ENCODE measurements around the gene DERL3. TPM values are rescaled to one million over a fixed set of nuclear protein-coding genes. Genes with fewer than 3 reads are reported as not detected.
A peak's percentile ranks its signal among the peaks of the same experiment; 100 is the strongest.

DERL3 gene
- total RNA-seq (2021), result 1.5 and 2.0 TPM in 2 replicates
- Bru-seq, nascent RNA, result percentile 30 among the genes with signal in this experiment
- percentile 34 among the genes with signal in this experiment for BruChase-seq, experiment 1, labeled RNA remaining after a 2-hour chase
- percentile 30 among the genes with signal in this experiment for BruChase-seq, experiment 2, labeled RNA remaining after a 6-hour chase
- long read RNA-seq, partial matches to known transcripts, result 0 of 2 reads
- long read RNA-seq, other reads (novel, unspliced or antisense), result 1 of 2 reads

GRCh38 chr22:23838681-23839468 is at the start of gene DERL3:
Gene DERL3, minus strand, starts transcription at chr22:23839006. Its CDS starts 19 bp downstream, at chr22:23838987.
- ChIA-PET CTCF (no interaction called here), POLR2A (ENCODE audit: low non-redundant PET) (no interaction called here)
- Histone ChIP-seq H3K4me1 (ENCODE audit: insufficient read depth, low read length, poor library complexity, severe bottlenecking) (peaks cover 3% of the 10 kb centered on the region), H3K27me3 (replicated peaks; ENCODE audit: insufficient read depth, low read depth, low read length, poor library complexity) (no peaks in the 10 kb centered on the region), H3K36me3 (ENCODE audit: insufficient read depth, low read length, poor library complexity, severe bottlenecking) (peaks cover 19% of the 10 kb centered on the region), H3K9me3 (ENCODE audit: low read depth, low read length, poor library complexity, severe bottlenecking) (no peaks in the 10 kb centered on the region), H3K27ac (ENCODE audit: low read depth, low read length, poor library complexity, severe bottlenecking) (no peak within 1 kb of the TSS), H3K4me3 (ENCODE audit: low read depth, low read length, poor library complexity, severe bottlenecking) (peak within 1 kb of the TSS; percentile 27)
- TF ChIP-seq, protein P1, sequence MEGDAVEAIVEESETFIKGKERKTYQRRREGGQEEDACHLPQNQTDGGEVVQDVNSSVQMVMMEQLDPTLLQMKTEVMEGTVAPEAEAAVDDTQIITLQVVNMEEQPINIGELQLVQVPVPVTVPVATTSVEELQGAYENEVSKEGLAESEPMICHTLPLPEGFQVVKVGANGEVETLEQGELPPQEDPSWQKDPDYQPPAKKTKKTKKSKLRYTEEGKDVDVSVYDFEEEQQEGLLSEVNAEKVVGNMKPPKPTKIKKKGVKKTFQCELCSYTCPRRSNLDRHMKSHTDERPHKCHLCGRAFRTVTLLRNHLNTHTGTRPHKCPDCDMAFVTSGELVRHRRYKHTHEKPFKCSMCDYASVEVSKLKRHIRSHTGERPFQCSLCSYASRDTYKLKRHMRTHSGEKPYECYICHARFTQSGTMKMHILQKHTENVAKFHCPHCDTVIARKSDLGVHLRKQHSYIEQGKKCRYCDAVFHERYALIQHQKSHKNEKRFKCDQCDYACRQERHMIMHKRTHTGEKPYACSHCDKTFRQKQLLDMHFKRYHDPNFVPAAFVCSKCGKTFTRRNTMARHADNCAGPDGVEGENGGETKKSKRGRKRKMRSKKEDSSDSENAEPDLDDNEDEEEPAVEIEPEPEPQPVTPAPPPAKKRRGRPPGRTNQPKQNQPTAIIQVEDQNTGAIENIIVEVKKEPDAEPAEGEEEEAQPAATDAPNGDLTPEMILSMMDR (conservative IDR thresholded peaks at IDR 0.05; ENCODE audit: low read depth, low read length), result no peak
- no peak for TF ChIP-seq EZH2 (IDR thresholded peaks at IDR 0.05; ENCODE audit: borderline replicate concordance, low read depth, low read length, poor library complexity, severe bottlenecking)
- no TSS peak for BruUV-seq (replicated peaks)
- intact Hi-C loops (cut with micrococcal nuclease; ENCODE audit: unreplicated experiment), result no loop called here
- peak; percentile 99 for DNase-seq (ENCODE audit: low spot score)

DNA sequence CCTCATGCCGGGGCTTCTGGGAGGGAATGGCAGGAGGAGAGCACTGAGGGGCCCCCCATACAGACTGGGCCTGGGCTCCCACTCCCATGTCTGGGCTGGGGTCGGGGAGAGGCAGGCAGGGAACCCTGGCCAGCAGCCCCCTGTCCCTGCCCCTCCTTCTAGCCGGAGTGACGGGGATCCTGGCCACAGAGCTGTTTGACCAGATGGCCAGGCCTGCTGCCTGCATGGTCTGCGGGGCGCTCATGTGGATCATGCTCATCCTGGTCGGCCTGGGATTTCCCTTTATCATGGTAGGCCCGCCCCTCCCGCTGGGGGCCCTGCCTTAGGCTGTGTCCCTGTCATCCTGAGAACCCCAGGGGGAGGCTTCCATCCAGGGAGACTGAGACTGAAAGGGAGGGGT is 45.3 kb upstream of the DERL3 start:
- DNase-seq (ENCODE audit: low spot score), result no peak
- no peaks in the 10 kb centered on the region for H3K4me1 ChIP-seq (ENCODE audit: insufficient read depth, low read length, poor library complexity, severe bottlenecking)
- H3K36me3 ChIP-seq (ENCODE audit: insufficient read depth, low read length, poor library complexity, severe bottlenecking), result no peaks in the 10 kb centered on the region
- BruUV-seq (replicated peaks), result no TSS peak
- H3K27ac ChIP-seq (ENCODE audit: low read depth, low read length, poor library complexity, severe bottlenecking), result no peak overlapping the region
- ChIA-PET CTCF (no interaction called here), POLR2A (ENCODE audit: low non-redundant PET) (no interaction called here)
- no peaks in the 10 kb centered on the region for H3K9me3 ChIP-seq (ENCODE audit: low read depth, low read length, poor library complexity, severe bottlenecking)
- TF ChIP-seq, protein P1 (conservative IDR thresholded peaks at IDR 0.05; ENCODE audit: low read depth, low read length), result no peak
- no peak for TF ChIP-seq EZH2 (IDR thresholded peaks at IDR 0.05; ENCODE audit: borderline replicate concordance, low read depth, low read length, poor library complexity, severe bottlenecking)
- H3K4me3 ChIP-seq (ENCODE audit: low read depth, low read length, poor library complexity, severe bottlenecking), result no peak overlapping the region
- intact Hi-C loops (cut with micrococcal nuclease; ENCODE audit: unreplicated experiment), result no loop called here
- H3K27me3 ChIP-seq (replicated peaks; ENCODE audit: insufficient read depth, low read depth, low read length, poor library complexity), result no peaks in the 10 kb centered on the region

DNA sequence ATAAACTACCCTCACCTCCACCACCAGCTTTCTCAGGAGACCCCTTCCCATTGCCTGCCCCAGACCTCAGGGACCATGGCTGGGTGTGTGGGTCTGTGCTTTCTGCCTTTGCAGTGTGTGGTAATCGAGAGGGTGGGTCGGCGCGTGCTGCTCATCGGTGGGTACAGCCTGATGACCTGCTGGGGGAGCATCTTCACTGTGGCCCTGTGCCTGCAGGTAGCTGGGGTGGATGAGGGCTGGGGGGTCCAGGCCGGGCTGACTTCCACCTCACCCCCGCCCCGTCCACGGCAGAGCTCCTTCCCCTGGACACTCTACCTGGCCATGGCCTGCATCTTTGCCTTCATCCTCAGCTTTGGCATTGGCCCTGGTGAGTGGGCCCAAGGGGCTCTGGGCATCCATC is 44.9 kb upstream of the DERL3 start:
- no peaks in the 10 kb centered on the region for H3K27me3 ChIP-seq (replicated peaks; ENCODE audit: insufficient read depth, low read depth, low read length, poor library complexity)
- intact Hi-C loops (cut with micrococcal nuclease; ENCODE audit: unreplicated experiment), result no loop called here

More for the DNA sequence above, 44.9 kb upstream of the DERL3 start:
- no peak for DNase-seq (ENCODE audit: low spot score)
- ChIA-PET POLR2A (ENCODE audit: low non-redundant PET) (no interaction called here), CTCF (no interaction called here)
- TF ChIP-seq, protein P1 (conservative IDR thresholded peaks at IDR 0.05; ENCODE audit: low read depth, low read length), result no peak
- TF ChIP-seq EZH2 (IDR thresholded peaks at IDR 0.05; ENCODE audit: borderline replicate concordance, low read depth, low read length, poor library complexity, severe bottlenecking), result no peak
- Histone ChIP-seq H3K9me3 (ENCODE audit: low read depth, low read length, poor library complexity, severe bottlenecking) (no peaks in the 10 kb centered on the region), H3K27ac (ENCODE audit: low read depth, low read length, poor library complexity, severe bottlenecking) (no peak overlapping the region), H3K4me1 (ENCODE audit: insufficient read depth, low read length, poor library complexity, severe bottlenecking) (no peaks in the 10 kb centered on the region), H3K36me3 (ENCODE audit: insufficient read depth, low read length, poor library complexity, severe bottlenecking) (no peaks in the 10 kb centered on the region), H3K4me3 (ENCODE audit: low read depth, low read length, poor library complexity, severe bottlenecking) (no peak overlapping the region)
- BruUV-seq (replicated peaks), result no TSS peak

All from A673 (cell line).